NCI-H128 (cell line): Measurements from ENCODE around the gene EIF5A.

Experiments
- DNase-seq: peaks from one replicate; lab custom pipeline; 2025; ENCODE audit not compliant: unreplicated experiment; lab: John Stamatoyannopoulos, UW

Gene EIF5A

DNA sequence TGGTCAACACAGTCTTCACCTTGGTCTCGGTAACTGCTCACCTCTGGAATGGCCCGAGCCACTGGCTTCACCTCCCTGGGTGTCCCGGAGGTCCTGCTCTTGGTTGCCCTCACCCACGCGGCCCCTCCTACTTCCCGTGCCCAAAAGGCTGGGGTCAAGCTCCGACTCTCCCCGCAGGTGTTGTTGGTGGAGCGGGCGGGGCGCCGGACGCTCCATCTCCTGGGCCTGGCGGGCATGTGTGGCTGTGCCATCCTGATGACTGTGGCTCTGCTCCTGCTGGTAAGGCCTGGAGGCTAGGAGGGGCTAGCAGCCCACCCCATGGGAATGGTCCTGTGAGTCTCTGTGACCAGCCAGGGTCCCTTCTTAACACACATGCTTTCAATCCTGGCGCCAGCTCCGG lies 22.5 kb upstream of the EIF5A start:
- no peak for DNase-seq

DNA sequence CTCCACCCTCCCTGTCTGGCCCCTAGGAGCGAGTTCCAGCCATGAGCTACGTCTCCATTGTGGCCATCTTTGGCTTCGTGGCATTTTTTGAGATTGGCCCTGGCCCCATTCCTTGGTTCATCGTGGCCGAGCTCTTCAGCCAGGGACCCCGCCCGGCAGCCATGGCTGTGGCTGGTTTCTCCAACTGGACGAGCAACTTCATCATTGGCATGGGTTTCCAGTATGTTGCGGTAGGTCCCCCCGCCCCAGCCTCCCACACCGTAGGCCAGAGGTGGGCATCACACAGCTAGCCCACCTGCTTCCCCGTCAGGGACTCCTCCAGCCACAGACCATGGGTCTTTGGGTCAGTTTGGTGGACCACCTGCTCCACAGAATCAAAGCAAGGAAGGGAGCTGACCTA lies 21.7 kb upstream of the EIF5A start:
- DNase-seq, result no peak

DNA sequence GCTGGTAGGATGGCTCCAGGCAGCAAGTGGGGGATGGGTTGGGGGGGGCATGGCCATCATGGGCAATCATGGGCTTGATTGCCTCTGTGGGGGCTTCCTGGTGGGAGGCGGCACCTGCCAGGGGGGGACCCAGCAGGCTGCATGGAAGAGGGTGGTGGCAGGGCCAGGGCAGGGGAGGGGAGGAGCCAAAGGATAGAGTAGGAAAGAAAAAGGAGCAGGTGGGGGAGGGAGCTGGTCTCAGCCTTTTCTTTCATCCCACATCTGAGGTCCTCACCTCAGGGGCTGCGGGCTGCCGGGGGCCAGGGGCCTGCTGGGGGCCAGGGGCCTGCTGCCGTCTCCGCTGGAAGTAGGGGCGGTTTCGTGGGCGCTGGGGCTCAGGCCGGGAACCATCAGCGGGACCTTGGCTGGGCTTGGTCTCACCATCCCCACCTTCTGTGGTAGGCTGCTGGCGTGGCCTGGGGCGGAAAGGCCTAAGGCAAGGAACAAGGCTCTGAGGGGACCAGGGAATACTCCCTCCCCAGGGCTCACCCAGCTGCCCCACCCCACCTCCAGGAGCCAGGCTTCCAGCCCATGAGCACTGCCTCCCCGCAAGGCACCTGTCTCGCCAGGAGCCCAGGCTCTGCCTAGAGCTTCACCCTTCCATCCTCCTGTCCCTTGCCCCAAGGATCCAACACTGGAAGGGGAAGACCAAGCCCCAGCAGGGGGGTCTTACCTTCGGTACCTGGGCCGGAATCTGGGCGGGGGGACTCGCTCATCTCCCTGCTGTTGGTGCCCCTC lies 18.0 kb upstream of the EIF5A start:
- DNase-seq, result no peak

GRCh38 chr17:7290166-7290565 lies 17.3 kb upstream of the EIF5A start:
- DNase-seq, result no peak

DNA sequence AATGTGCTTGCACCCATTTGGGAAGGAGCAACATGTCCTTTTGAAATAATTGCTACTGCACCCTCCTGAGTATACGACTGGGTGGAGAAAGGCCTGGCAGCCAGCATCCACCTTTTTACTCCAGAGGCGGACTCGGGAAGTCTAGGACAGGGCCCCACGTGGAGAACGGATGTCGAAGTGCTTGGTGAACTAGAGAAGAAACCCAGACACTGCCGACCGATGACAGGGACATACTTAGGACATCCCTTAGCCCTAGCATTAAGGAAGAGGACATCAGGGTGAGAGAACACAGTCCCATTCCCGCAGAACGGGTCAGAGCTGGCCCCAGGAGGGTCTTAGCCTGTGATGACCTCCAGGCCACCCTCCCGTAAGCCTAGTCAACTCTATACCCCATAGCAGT lies 16.7 kb upstream of the EIF5A start:
- no peak for DNase-seq

GRCh38 chr17:7292194-7292593 lies 15.2 kb upstream of the EIF5A start:
- DNase-seq, result no peak

DNA sequence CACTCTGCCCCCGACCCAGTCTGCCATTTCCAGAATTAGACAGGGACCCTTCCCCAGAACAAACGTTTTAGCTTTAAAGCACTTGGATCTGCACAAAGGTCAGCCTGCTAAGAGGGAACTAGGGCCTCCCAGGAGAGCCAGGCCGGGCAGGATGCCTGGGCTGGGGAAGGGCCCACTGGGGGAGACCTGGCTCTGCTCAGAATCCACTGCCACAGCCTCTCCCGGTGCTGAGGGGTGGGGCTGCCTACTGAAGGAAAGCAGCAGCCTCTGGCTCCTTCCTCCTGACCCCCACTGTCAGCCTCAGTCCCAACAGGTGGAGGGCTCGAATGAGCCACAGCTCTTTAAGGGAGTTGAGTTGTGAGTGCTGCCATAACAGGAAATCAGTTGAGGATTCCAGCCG lies 14.7 kb upstream of the EIF5A start:
- no peak for DNase-seq

DNA sequence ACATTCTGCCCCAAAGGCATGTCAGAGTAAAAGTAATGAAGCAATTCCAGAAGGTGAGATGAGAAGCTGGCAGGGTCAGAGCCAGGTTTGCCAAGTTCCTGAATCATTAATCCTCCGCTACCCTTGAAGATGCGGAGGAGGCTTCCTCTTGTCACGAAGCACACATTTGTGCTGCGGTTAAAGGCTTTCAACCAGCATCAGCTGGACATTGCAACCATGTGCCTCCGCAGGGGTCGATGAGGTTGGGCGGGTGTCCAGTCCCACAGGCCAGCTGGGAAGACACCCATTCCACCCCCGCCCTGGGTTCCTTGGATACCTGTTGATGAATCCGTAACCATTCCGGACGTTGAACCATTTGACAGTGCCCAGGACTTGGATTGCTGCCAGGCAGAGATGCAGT lies 14.3 kb upstream of the EIF5A start:
- DNase-seq, result no peak

DNA sequence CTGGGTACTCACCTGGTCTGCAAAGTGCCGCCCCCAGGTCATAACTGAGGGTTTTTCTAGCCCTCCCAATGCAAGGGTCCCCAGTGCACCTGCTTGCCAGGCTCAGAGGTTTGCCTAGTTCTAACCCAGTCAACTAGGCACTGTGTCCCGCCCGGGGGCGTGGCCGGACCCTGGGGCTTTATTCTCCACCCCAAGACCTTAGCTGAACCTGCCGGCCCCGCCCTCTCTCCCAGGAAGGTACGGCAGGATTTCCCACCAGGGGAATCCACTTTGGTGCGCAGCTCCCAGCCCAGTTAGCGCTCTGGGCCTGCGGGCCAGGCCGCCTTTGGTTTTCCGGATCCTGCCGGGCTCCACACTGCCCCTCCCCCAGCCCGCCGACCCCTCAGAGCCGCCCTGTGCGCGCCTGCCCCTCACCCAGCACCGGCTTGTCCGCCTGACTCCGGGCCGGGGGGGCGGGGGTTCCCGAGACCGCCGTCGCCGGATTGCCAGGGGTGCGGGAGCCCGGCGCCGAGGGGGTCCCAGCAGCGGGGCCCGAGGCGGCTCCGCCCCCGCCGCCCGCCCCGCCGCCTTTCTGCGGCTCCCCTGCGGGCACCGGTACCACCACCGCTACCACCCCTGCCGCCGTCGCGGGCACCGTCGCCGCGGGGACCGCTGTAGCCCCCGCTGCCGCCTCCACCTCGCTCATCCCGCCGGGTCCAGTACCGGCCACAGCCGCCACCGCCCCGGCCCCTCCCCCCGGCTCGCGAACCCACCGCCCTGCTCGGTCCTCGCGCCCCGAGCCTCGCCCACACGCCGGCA lies 13.4 kb upstream of the EIF5A start:
- DNase-seq, result no peak

DNA sequence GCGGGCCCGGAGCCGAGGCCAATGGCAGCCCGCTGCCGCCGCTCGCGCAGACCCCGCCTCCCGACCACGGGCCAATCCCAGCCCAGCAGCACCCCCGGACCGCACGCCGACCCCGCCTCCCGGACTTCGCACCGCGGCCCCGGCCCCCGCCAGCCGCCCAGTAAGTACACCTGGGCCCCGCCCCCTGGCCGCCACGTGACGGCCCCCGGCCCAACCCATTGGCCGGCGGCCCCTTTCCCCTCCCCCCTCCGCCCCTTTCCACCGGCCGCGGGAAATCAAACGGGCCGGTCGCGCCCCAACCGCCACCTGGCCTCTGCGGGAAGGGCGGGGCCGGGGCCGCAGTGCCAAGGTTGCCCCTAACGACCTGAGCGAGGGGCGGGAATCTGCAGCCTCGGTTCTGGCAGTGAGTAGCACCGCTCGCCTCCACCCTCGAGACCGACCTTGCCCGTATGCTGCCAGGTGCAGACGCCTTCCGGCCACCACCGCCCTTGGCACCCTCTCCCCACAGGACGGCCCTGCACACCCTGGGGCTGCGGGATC lies 12.7 kb upstream of the EIF5A start, which contains the start of gene YBX2:
Gene YBX2, minus strand, starts transcription at position 26 of the 540 bp plus-strand sequence. CDS start 139 bp downstream, outside the sequence.
- peak; percentile 58 for DNase-seq

DNA sequence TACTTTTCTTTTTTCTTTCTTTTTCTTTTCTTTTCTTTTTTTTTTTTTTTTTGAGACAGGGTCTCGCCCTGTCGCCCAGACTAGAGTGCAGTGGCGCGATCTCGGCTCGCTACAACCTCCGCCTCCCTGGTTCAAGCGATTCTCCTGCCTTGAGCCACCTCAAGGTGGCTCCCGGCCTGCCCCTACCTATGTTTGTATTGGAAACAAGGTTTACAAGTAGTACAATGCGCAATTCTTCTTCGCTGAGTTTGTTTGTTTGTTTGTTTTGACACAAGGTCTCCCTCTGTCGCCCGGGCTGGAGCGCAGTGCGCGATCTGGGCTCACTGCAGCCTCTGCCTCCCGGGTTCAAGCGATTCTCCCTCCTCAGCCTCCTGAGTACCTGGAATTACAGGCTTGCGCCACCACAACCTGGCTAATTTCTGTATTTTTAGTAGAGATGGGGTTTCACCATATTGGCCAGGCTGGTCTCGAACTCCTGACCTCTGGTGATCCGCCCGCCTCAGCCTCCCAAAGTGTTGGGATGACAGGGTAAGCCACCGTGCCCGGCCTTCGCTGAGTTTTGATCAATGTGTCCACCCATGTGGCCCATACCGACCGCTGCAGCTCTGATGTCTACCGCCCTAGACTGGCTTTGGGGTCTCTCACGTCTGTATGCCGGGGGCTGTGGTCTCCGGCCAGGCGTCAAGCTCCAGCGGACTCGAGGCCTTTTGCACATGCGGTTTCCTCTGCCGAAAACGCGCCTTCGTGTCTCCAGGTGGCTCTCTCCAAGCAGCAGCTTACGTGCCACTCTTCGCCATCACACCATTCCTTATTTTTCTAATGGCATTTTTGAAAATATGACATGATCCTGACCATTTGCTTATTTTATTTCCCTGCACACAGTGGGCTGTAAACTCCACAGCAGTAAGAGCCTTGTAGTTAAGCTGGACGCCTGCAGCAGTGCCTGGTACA lies 11.9 kb upstream of the EIF5A start:
- DNase-seq, result no peak

- peak; percentile 28 for DNase-seq
Observed at GRCh38 chr17:7296189-7296861, 11.1 kb upstream of the EIF5A start.

DNA sequence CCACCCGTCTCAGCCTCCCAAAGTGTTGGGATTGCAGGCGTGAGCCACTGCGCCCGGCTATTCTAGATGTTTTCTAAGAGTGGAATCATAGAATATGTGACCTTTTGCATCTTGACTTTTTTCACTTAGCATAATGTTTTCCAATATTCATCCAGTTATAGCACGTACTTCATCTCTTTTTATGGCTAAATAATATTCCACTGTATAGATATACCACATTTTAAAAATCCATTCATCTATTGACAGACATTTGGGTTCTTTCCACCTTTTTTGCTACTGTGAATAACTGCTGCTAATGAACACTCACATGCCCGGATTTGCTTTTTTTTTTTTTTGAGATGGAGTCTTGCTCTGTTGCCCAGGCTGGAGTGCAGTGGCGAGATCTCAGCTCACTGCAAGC lies 3.2 kb upstream of the EIF5A start:
- DNase-seq, result no peak

DNA sequence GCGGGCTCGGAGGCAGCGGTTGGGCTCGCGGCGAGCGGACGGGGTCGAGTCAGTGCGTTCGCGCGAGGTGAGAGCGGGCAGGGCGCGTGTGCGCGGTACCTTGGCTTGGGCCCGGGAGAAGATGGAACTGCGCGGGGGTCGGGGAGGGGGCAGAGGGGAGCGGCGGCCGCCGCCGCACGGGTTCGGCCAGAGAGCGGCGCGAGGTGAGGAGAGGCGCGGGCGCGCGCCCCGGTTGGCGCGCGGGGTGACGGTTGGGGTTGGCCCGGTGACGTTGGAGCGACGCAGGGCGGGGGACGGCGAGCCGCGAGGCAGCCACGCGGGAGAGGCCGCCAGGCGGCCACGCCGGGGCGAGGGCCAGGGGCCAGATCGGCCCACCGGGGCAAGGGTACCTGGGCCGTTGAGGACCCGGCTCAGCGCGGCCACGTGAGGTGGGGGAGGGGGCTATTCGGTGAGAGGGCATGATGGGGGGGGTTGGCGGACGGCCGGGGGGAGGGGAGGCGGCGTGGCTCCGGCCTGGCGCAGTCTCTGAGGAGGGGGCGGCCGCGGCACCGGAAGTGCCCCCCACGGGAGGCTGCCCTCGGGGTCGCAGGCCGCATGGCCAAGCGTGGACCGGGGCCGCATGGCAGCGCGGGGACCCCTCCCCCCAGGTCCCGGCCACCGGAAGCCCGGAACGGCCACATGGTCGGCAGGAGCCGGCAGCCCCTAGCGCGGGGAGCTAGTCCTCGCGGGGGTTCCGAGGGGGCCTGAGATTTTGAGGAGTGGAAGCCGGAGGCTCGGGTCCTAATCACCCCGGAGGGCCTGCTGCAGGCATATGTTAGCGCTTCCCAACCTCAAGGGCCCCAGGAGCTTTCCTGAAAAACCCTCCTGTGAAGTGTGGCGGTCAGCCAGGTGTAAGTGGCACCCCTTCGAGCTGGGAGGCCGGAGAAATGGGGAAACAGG lies 527 bp downstream of the EIF5A start:
- no peak for DNase-seq

- peak; percentile 1 for DNase-seq
Observed at GRCh38 chr17:7308625-7309433, 1.4 kb downstream of the EIF5A start.

DNA sequence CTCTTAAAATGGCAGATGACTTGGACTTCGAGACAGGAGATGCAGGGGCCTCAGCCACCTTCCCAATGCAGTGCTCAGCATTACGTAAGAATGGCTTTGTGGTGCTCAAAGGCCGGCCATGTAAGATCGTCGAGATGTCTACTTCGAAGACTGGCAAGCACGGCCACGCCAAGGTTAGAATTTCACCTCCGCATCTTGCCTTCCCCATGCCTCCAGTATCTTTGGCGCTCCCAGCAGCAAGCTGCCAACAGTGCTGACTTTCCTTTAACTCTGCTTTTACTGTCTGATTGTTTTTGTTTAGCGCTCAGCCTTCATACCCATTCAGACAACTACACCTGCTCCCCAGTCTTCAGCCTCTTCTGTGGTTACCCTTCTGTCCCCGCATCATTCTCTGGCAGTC lies 2.2 kb downstream of the EIF5A start:
- no peak for DNase-seq

- no peak for DNase-seq
Observed at GRCh38 chr17:7311110-7311705, 3.8 kb downstream of the EIF5A start.

GRCh38 chr17:7312432-7313087 lies 5.1 kb downstream of the EIF5A start:
- DNase-seq, result no peak
